HEK293 (cell line): ENCODE measurements around the gene SFXN2.

Experiments
- GLIS1 ChIP-seq: fragments of 450-650 bp; formaldehyde crosslinking; IDR thresholded peaks from 2 replicates; pipeline ENCODE4 v1.5.1; 2016; ENCODE audit warnings: missing biosample characterization, missing genetic modification characterization
- ZNF704 ChIP-seq: fragments of 450-650 bp; formaldehyde crosslinking; IDR thresholded peaks from 2 replicates; pipeline ENCODE4 v1.5.1; 2016; ENCODE audit warnings: missing biosample characterization, missing genetic modification characterization

GRCh38 chr10:102720337-102720736, 5.9 kb downstream of the SFXN2 start:
- TF ChIP-seq GLIS1 (no peak), ZNF704 (tag by site-specific recombination) (no peak)
